ENCODE measurements around the gene AGPAT3.

GRCh38 chr21:43864962-43865539, at the start of gene AGPAT3:
- TF ChIP-seq CTCF (conservative IDR thresholded peaks at IDR 0.05 in 1 of 2, IDR thresholded peaks at IDR 0.05 in 1 of 2; ENCODE audit: low read depth in 1 of 2, low read length in 2 of 2): no peak
- no peak for TF ChIP-seq EZH2 (IDR thresholded peaks at IDR 0.05; ENCODE audit: low read length, missing control alignments)
